H1 (cell line): ENCODE data around the gene FKBP1A. TPM values are rescaled to one million over a fixed set of nuclear protein-coding genes. Genes with fewer than 3 reads are reported as not detected.

Experiments used
- MAX ChIP-seq: IDR thresholded peaks from 2 replicates; pipeline ENCODE4 v1.6.1; 2012; ENCODE audit warnings: inconsistent platforms
- NANOG ChIP-seq: IDR thresholded peaks from 2 replicates; pipeline ENCODE4 v1.6.1; 2011; ENCODE audit warnings: low read length, low read depth, mild to moderate bottlenecking, inconsistent platforms; ENCODE audit not compliant: insufficient read depth, poor library complexity, severe bottlenecking
- SP4 ChIP-seq: IDR thresholded peaks from 2 replicates; pipeline ENCODE4 v1.6.1; 2012; ENCODE audit warnings: low read length, inconsistent platforms
- polyA plus RNA-seq, 7 experiments: library from polyadenylated mRNA; depleted of rRNA in 3 of 7; stranded (reverse) in 5 of 7; unstranded in 2 of 7; fragments of >200 nt in 5 of 7; fragments of 200-250 nt in 2 of 7; gene quantifications; 1 replicate in 5 of 7; 2 replicates in 1 of 7; 4 replicates in 1 of 7; pipeline versions ENCODE4 v1.2.1 to v1.2.3, GENCODE V29; 2011 to 2013; ENCODE audit warnings: missing spikeins in 2 of 7, mixed read lengths in 2 of 7
- total RNA-seq: library from RNA; stranded (reverse); fragmentation: NEBNext Ultra II Directional; extraction: Animal tissue kit (Norgen Biotek cat#: 25700); gene quantifications from 2 replicates; pipeline ENCODE4 v1.2.1, GENCODE V29; 2021

The FKBP1A gene
- total and polyA plus RNA-seq, 2 of the 8 experiments (the other 6 are each of a cell fraction or from before 2014, with no cell fraction given): 250 to 685 TPM

- TF ChIP-seq MAX (no peak), SP4 (no peak), NANOG (no peak)
These were observed 45.5 kb upstream of the FKBP1A start (continued) for GRCh38 chr20:1438361-1438760.
